Activated naive CD8-positive, alpha-beta T cell treated with anti-CD3 and anti-CD28 coated beads, Interleukin-2, amount 10 ng/mL, durations not matched to agents 7 days and 5 days (primary cell): Measurements from ENCODE around the gene SCUBE1. TPM values are rescaled to one million over a fixed set of nuclear protein-coding genes. Genes with fewer than 3 reads are reported as not detected.

Source experiments
- ATAC-seq: fragments of 150-1000 bp; cut with Tn5 transposase; one replicate; pipeline ENCODE4 v1.10.0; 2021; ENCODE audit warnings: low read depth, moderate library complexity
- POLR2A ChIA-PET: fragments of 350-600 bp; sonication (Branson Sonifier 250); formaldehyde crosslinking; loops from one replicate; lab custom pipeline; 2021; ENCODE audit warnings: antibody characterized with exemption; lab: Charles Lee
- DNase-seq: peaks from one replicate; pipeline ENCODE4 v3.0.0; 2021
- H3K27ac Mint-ChIP-seq: one replicate; pipeline ENCODE4 v1.8.0; 2022; ENCODE audit warnings: mild to moderate bottlenecking, mixed read lengths
- H3K27me3 Mint-ChIP-seq: one replicate; pipeline ENCODE4 v1.8.0; 2022; ENCODE audit warnings: mild to moderate bottlenecking, moderate library complexity, mixed read lengths
- H3K36me3 Mint-ChIP-seq: one replicate; pipeline ENCODE4 v1.8.0; 2021; ENCODE audit warnings: mild to moderate bottlenecking, mixed read lengths
- H3K4me1 Mint-ChIP-seq: one replicate; pipeline ENCODE4 v1.8.0; 2021; ENCODE audit warnings: mixed read lengths
- H3K4me3 Mint-ChIP-seq: one replicate; pipeline ENCODE4 v1.8.0; 2022; ENCODE audit warnings: mild to moderate bottlenecking, moderate library complexity, mixed read lengths
- H3K9me3 Mint-ChIP-seq: one replicate; pipeline ENCODE4 v1.8.0; 2021; ENCODE audit warnings: mixed read lengths
- total RNA-seq, 2 experiments: library from RNA; stranded (reverse); gene quantifications; one replicate each; pipeline ENCODE4 v1.2.3, GENCODE V29; 2021

Gene SCUBE1
- total RNA-seq, 2 experiments from 2014 or later = 0.03 to 0.20 TPM

DNA sequence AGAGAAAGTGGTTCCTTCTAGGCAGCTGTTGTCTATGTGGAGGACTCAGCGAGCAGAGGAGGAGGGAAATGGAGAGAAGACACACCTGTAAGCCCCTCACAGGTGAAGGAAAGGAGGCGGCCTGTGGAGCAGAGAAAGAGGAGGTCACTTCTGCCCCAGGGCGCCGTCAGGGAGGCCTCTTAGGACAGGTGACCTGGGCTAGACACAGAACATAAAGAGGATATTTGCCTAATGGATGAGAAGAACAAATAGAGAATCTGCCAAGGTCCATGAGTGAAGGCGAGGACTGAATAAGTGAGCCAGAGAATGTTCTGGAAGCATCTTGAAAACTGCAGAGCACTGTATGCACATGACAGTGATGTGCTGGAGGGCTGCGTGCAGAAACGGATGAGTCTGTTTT lies 2.2 kb upstream of the SCUBE1 start:
- Mint-ChIP-seq H3K27me3 (peaks cover 39% of the 10 kb centered on the region), H3K27ac (no peak overlapping the region), H3K4me1 (peaks cover 4% of the 10 kb centered on the region), H3K4me3 (no peak overlapping the region), H3K36me3 (no peaks in the 10 kb centered on the region), H3K9me3 (no peaks in the 10 kb centered on the region)
- ATAC-seq = no peak
- POLR2A ChIA-PET = no interaction called here
- no peak for DNase-seq

- H3K9me3 Mint-ChIP-seq = no peaks in the 10 kb centered on the region
- DNase-seq (no peak), ATAC-seq (no peak)
- H3K27ac Mint-ChIP-seq = no peak overlapping the region
- peaks cover 43% of the 10 kb centered on the region for H3K27me3 Mint-ChIP-seq
- no peak overlapping the region for H3K4me3 Mint-ChIP-seq
- POLR2A ChIA-PET = no interaction called here
- H3K36me3 Mint-ChIP-seq = no peaks in the 10 kb centered on the region
- H3K4me1 Mint-ChIP-seq = peaks cover 4% of the 10 kb centered on the region
These were observed 1.3 kb upstream of the SCUBE1 start for GRCh38 chr22:43344520-43344787.

- POLR2A ChIA-PET = no interaction called here
- Mint-ChIP-seq H3K36me3 (no peaks in the 10 kb centered on the region), H3K9me3 (no peaks in the 10 kb centered on the region), H3K27me3 (peaks cover 45% of the 10 kb centered on the region), H3K4me3 (no peak overlapping the region), H3K27ac (no peak overlapping the region), H3K4me1 (peaks cover 4% of the 10 kb centered on the region)
- DNase-seq (no peak), ATAC-seq (no peak)
These were observed 723 bp upstream of the SCUBE1 start for GRCh38 chr22:43343670-43344519.

DNA sequence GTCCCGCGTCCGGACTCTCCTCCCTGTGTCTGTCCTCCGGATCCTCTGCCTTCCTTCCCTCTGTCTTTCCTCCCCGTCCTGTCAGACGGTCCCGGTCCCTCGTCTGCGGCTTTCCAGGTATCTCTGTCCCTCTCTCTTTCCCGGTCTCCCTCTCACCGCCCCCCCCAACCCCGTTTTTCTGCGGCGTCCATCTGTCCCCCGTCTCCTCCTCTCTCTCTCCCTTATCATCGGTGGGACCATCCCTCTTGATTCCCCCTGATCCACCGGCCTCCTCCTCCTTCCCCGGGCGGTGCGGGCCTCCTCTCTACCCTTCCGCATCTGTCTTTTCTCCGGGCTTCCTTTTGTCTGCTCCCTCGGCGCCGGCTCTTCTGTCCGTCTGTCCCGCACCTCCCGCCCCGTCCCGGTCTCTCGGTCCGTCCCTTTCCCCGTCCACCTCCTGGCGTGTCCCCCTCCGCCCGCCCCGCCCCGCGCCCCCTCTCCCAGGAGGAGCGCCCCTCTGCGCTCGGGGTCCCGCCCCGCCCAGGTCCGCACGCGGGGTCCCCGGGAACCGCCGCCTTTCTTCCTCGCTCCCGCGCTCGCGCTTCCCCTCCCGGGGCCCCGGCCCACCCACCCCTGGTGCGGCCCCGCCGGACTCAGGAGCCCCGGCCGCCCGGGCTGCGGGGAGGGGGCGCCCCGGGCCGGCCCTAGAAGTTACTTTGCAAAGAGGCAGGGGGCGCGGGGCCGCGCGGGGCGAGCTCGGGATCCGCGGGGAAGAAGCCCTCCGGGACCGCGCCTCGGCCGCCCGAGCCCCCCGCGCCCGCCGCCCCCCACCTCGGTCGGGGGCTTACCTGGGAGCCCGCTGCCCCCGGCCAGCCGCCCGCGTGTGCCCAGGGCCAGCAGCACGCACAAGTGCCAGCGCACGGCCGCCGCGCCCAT lies 568 bp downstream of the SCUBE1 start:
- no peak for ATAC-seq
- POLR2A ChIA-PET = no interaction called here
- Mint-ChIP-seq H3K27ac (no peak overlapping the region), H3K4me1 (peaks cover 4% of the 10 kb centered on the region), H3K4me3 (no peak overlapping the region), H3K27me3 (peaks cover 43% of the 10 kb centered on the region), H3K9me3 (no peaks in the 10 kb centered on the region), H3K36me3 (no peaks in the 10 kb centered on the region)
- DNase-seq = no peak

GRCh38 chr22:43341565-43341964 lies 1.6 kb downstream of the SCUBE1 start:
- ATAC-seq = no peak
- POLR2A ChIA-PET = no interaction called here
- Mint-ChIP-seq H3K9me3 (no peaks in the 10 kb centered on the region), H3K4me3 (peak overlapping the region; percentile 39), H3K27me3 (peaks cover 41% of the 10 kb centered on the region), H3K27ac (no peak overlapping the region), H3K4me1 (peaks cover 4% of the 10 kb centered on the region), H3K36me3 (no peaks in the 10 kb centered on the region)
- no peak for DNase-seq

DNA sequence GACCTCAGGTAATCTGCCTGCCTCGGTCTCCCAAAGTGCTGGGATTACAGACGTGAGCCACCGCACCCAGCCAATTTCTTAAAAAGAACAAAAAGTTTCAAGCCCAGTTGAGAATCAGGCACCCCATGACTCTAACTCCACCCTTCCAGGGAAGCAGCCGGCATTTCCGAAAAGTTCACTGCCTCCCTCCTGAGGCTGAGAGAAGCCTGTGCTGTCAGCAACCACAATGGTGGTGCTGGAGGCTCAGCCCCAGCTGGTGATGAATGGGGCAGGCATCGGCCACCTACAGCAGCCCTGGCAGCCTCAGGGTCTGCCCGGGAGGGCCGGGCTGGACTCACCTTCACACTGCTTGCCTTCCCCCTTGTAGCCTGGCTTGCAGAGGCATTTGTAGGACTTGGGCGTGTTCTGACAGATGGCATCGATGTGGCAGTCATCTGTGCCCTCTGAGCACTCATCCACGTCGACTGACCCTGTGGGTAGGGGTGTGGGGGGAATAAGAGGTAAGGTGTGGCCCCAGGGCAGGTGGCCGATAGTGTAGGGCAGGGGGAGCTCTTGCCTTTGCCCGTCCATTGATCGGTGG lies 4.3 kb downstream of the SCUBE1 start:
- Mint-ChIP-seq H3K27me3 (peaks cover 27% of the 10 kb centered on the region), H3K4me3 (no peak overlapping the region), H3K36me3 (no peaks in the 10 kb centered on the region), H3K9me3 (no peaks in the 10 kb centered on the region), H3K27ac (no peak overlapping the region), H3K4me1 (no peaks in the 10 kb centered on the region)
- POLR2A ChIA-PET = no interaction called here
- DNase-seq (no peak), ATAC-seq (no peak)

- Mint-ChIP-seq H3K27me3 (peaks cover 27% of the 10 kb centered on the region), H3K36me3 (no peaks in the 10 kb centered on the region), H3K27ac (no peak overlapping the region), H3K4me3 (no peak overlapping the region), H3K9me3 (no peaks in the 10 kb centered on the region), H3K4me1 (no peaks in the 10 kb centered on the region)
- DNase-seq = no peak
- ATAC-seq = no peak
- POLR2A ChIA-PET = no interaction called here
These were observed 5.2 kb downstream of the SCUBE1 start for GRCh38 chr22:43337946-43338345.

DNA sequence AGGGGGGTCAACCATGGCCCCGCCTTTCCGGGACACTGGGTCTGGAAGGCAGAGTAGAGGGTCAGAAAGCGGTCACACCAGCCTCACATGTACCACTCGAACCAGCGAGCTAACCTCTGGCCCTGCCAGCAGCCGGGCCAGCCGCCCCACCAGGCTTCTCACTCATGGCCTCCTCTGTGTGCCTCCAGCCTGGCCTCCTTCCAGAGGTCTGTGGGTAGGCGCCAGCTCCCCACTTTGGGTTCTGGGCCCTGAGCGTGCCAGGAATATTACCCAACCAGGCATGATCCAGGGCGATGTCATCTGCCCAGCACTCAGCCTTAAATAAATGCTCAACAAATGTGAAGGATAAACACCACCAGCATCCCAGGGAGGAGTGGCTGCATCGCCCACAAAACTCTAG lies 5.8 kb downstream of the SCUBE1 start:
- Mint-ChIP-seq H3K27ac (no peak overlapping the region), H3K36me3 (no peaks in the 10 kb centered on the region), H3K27me3 (peaks cover 25% of the 10 kb centered on the region), H3K4me1 (no peaks in the 10 kb centered on the region), H3K4me3 (no peak overlapping the region), H3K9me3 (no peaks in the 10 kb centered on the region)
- POLR2A ChIA-PET = no interaction called here
- no peak for ATAC-seq
- DNase-seq = no peak

- POLR2A ChIA-PET = no interaction called here
- H3K9me3 Mint-ChIP-seq = no peaks in the 10 kb centered on the region
- H3K36me3 Mint-ChIP-seq = no peaks in the 10 kb centered on the region
- H3K4me1 Mint-ChIP-seq = peaks cover 4% of the 10 kb centered on the region
- DNase-seq (no peak), ATAC-seq (no peak)
- H3K27ac Mint-ChIP-seq = no peak overlapping the region
- H3K27me3 Mint-ChIP-seq = peaks cover 1% of the 10 kb centered on the region
- H3K4me3 Mint-ChIP-seq = no peak overlapping the region
These were observed 8.8 kb downstream of the SCUBE1 start for GRCh38 chr22:43334378-43334777.

- no peaks in the 10 kb centered on the region for H3K27me3 Mint-ChIP-seq
- POLR2A ChIA-PET = no interaction called here
- peaks cover 4% of the 10 kb centered on the region for H3K4me1 Mint-ChIP-seq
- H3K9me3 Mint-ChIP-seq = no peaks in the 10 kb centered on the region
- no peak for DNase-seq
- no peaks in the 10 kb centered on the region for H3K36me3 Mint-ChIP-seq
- H3K27ac Mint-ChIP-seq = no peak overlapping the region
- no peak overlapping the region for H3K4me3 Mint-ChIP-seq
- ATAC-seq = no peak
These were observed 9.2 kb downstream of the SCUBE1 start for GRCh38 chr22:43333978-43334377.

DNA sequence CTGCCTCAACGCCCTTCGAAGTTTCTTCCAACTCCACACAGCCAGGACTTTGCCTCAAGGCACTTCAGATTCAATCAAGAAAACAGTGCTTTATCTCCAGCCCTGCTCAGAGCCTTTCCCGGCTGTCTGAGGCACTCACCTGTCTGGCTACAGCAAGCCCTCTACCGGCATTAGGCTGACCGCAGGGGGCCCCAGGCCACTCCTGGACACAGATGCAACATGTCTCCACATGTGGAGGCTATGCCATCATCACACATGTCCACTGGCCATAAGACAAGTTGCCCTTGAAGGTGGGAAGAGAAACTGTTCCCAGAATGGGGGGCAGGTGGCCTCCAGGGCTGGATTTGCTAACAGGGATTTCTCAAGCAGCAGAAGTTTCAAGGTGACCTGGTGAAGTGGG lies 10.0 kb downstream of the SCUBE1 start:
- Mint-ChIP-seq H3K27me3 (no peaks in the 10 kb centered on the region), H3K9me3 (no peaks in the 10 kb centered on the region), H3K4me3 (no peak overlapping the region), H3K36me3 (no peaks in the 10 kb centered on the region), H3K27ac (no peak overlapping the region), H3K4me1 (peaks cover 4% of the 10 kb centered on the region)
- ATAC-seq = no peak
- DNase-seq = no peak
- POLR2A ChIA-PET = no interaction called here

DNA sequence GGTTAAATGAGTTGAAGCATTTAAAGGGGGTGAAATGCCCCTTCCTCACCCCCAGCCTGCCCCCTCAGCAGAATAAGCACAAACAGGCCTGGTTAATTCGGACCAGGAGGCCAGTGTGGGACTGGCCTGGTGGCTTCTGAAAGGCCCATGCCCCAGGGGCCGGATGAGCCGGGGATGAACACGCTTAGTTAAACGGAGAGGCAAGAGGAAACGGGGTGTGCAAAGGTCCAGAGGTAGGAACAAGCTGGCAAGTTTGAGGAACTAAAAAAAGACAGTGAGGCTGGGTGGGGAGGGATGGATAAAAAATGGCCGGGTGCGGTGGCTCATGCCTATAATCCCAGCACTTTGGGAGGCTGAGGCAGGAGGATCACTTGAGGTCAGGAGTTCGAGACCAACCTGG lies 11.5 kb downstream of the SCUBE1 start:
- Mint-ChIP-seq H3K27me3 (peaks cover 1% of the 10 kb centered on the region), H3K4me1 (peaks cover 4% of the 10 kb centered on the region), H3K36me3 (no peaks in the 10 kb centered on the region), H3K4me3 (no peak overlapping the region), H3K27ac (no peak overlapping the region), H3K9me3 (no peaks in the 10 kb centered on the region)
- POLR2A ChIA-PET = no interaction called here
- ATAC-seq (no peak), DNase-seq (no peak)

- ATAC-seq = no peak
- H3K4me1 Mint-ChIP-seq = peaks cover 4% of the 10 kb centered on the region
- no peak for DNase-seq
- POLR2A ChIA-PET = no interaction called here
- no peaks in the 10 kb centered on the region for H3K9me3 Mint-ChIP-seq
- peaks cover 6% of the 10 kb centered on the region for H3K27me3 Mint-ChIP-seq
- no peak overlapping the region for H3K27ac Mint-ChIP-seq
- H3K36me3 Mint-ChIP-seq = no peaks in the 10 kb centered on the region
- no peak overlapping the region for H3K4me3 Mint-ChIP-seq
These were observed 12.1 kb downstream of the SCUBE1 start for GRCh38 chr22:43331069-43331451.
